Astrocyte (in vitro differentiated cells and primary cell): ENCODE data around the gene CHAF1A. TPM values are rescaled to one million over a fixed set of nuclear protein-coding genes. Genes with fewer than 3 reads are reported as not detected.
A peak's percentile ranks its signal among the peaks of the same experiment; 100 is the strongest.

Experiments
- DNase-seq: peaks from one replicate; pipeline ENCODE4 v3.0.0-alpha.2; 2010; ENCODE audit warnings: low read depth
- FAIRE-seq: peaks from 2 replicates; lab custom pipeline; 2011; peaks lifted over from hg19 to GRCh38; lab: Jason Lieb, UNC
- H2AFZ ChIP-seq: 2 replicates; pipeline ENCODE4 v1.6.0; 2012; ENCODE audit warnings: low read depth, low read length, inconsistent platforms
- H3K27ac ChIP-seq: 2 replicates; pipeline ENCODE4 v1.5.1; 2011; ENCODE audit warnings: low read depth, low read length, inconsistent platforms
- H3K27me3 ChIP-seq: 2 replicates; pipeline ENCODE4 v1.6.0; 2011; ENCODE audit warnings: low read length, inconsistent platforms; ENCODE audit not compliant: insufficient read depth
- H3K36me3 ChIP-seq: 2 replicates; pipeline ENCODE4 v1.5.1; 2011; ENCODE audit warnings: low read length, inconsistent platforms; ENCODE audit not compliant: insufficient read depth
- H3K4me1 ChIP-seq: 2 replicates; pipeline ENCODE4 v1.5.1; 2011; ENCODE audit warnings: low read length, inconsistent platforms; ENCODE audit not compliant: insufficient read depth
- H3K4me2 ChIP-seq: 2 replicates; pipeline ENCODE4 v1.6.0; 2012; ENCODE audit warnings: low read length, inconsistent platforms
- H3K4me3 ChIP-seq: 2 replicates; pipeline ENCODE4 v1.5.1; 2011; ENCODE audit warnings: low read depth, mild to moderate bottlenecking, low read length, inconsistent platforms; ENCODE audit not compliant: insufficient read depth
- H3K79me2 ChIP-seq: 2 replicates; pipeline ENCODE4 v1.6.0; 2012; ENCODE audit warnings: mild to moderate bottlenecking, low read length, inconsistent platforms; ENCODE audit not compliant: insufficient read depth
- H3K9ac ChIP-seq: 2 replicates; pipeline ENCODE4 v1.6.0; 2012; ENCODE audit warnings: mild to moderate bottlenecking, low read length, inconsistent platforms
- H3K9me3 ChIP-seq: 2 replicates; pipeline ENCODE4 v1.5.1; 2012; ENCODE audit warnings: low read depth, mild to moderate bottlenecking, low read length, inconsistent platforms; ENCODE audit not compliant: insufficient read depth
- H4K20me1 ChIP-seq: 2 replicates; pipeline ENCODE4 v1.6.0; 2012; ENCODE audit warnings: low read length, inconsistent platforms; ENCODE audit not compliant: insufficient read depth
- H3K27ac Mint-ChIP-seq: one replicate; pipeline ENCODE4 v1.8.0; 2021; ENCODE audit warnings: mild to moderate bottlenecking, mixed read lengths; ENCODE audit not compliant: unreplicated experiment
- H3K27me3 Mint-ChIP-seq: one replicate; pipeline ENCODE4 v1.8.0; 2021; ENCODE audit warnings: low read depth, mixed read lengths; ENCODE audit not compliant: unreplicated experiment
- H3K36me3 Mint-ChIP-seq: one replicate; pipeline ENCODE4 v1.8.0; 2021; ENCODE audit warnings: low read depth, mixed read lengths; ENCODE audit not compliant: unreplicated experiment
- H3K4me1 Mint-ChIP-seq: one replicate; pipeline ENCODE4 v1.8.0; 2021; ENCODE audit warnings: low read depth, mixed read lengths; ENCODE audit not compliant: unreplicated experiment
- H3K4me3 Mint-ChIP-seq: one replicate; pipeline ENCODE4 v1.8.0; 2021; ENCODE audit warnings: mild to moderate bottlenecking, moderate library complexity, mixed read lengths; ENCODE audit not compliant: unreplicated experiment
- H3K9me3 Mint-ChIP-seq: one replicate; pipeline ENCODE4 v1.8.0; 2021; ENCODE audit warnings: mild to moderate bottlenecking, mixed read lengths; ENCODE audit not compliant: unreplicated experiment
- CTCF ChIP-seq: IDR thresholded peaks from 2 replicates; pipeline ENCODE4 v1.5.1; 2011; ENCODE audit warnings: low read depth, mild to moderate bottlenecking, inconsistent platforms, low read length, moderate library complexity; ENCODE audit not compliant: insufficient read depth
- EZH2 ChIP-seq: IDR thresholded peaks from 2 replicates; pipeline ENCODE4 v1.6.1; 2012; ENCODE audit warnings: mild to moderate bottlenecking, low read length, inconsistent platforms; ENCODE audit not compliant: insufficient read depth
- total RNA-seq: library from RNA; stranded (reverse); gene quantifications from 2 replicates; pipeline ENCODE4 v1.2.1, GENCODE V29; 2021

Gene CHAF1A
- total RNA-seq, 1 donor from 2014 or later = 8.5 TPM

- Histone ChIP-seq H3K9ac (peak overlapping the region; percentile 66), H3K27ac (peak overlapping the region; percentile 35), H3K9me3 (no peaks in the 10 kb centered on the region), H3K79me2 (peaks cover 99% of the 10 kb centered on the region), H3K4me3 (no peak overlapping the region), H4K20me1 (peaks cover 95% of the 10 kb centered on the region), H3K4me2 (peak overlapping the region; percentile 86), H3K27me3 (no peaks in the 10 kb centered on the region), H2AFZ (no peak overlapping the region), H3K36me3 (no peaks in the 10 kb centered on the region), H3K4me1 (peaks cover 52% of the 10 kb centered on the region)
- FAIRE-seq = no peak
- TF ChIP-seq CTCF (no peak), EZH2 (no peak)
- Mint-ChIP-seq H3K4me3 (peak overlapping the region; percentile 17), H3K9me3 (no peaks in the 10 kb centered on the region), H3K27me3 (no peaks in the 10 kb centered on the region), H3K36me3 (peaks cover 12% of the 10 kb centered on the region), H3K27ac (peak overlapping the region; percentile 59), H3K4me1 (peaks cover 57% of the 10 kb centered on the region)
- no peak for DNase-seq
Observed at GRCh38 chr19:4390017-4390566, 12.3 kb upstream of the CHAF1A start.

- no peaks in the 10 kb centered on the region for H3K27me3 ChIP-seq
- peaks cover 48% of the 10 kb centered on the region for H3K4me1 ChIP-seq
- H3K36me3 ChIP-seq = no peaks in the 10 kb centered on the region
- no peak for DNase-seq
- no peak overlapping the region for H3K4me3 ChIP-seq
- H4K20me1 ChIP-seq = peaks cover 93% of the 10 kb centered on the region
- no peak for FAIRE-seq
- Mint-ChIP-seq H3K36me3 (peaks cover 12% of the 10 kb centered on the region), H3K9me3 (no peaks in the 10 kb centered on the region), H3K27me3 (no peaks in the 10 kb centered on the region), H3K27ac (peak overlapping the region; percentile 84), H3K4me1 (peaks cover 51% of the 10 kb centered on the region), H3K4me3 (peak overlapping the region; percentile 68)
- H3K9ac ChIP-seq = peak overlapping the region; percentile 66
- H2AFZ ChIP-seq = no peak overlapping the region
- peaks cover 98% of the 10 kb centered on the region for H3K79me2 ChIP-seq
- H3K27ac ChIP-seq = peak overlapping the region; percentile 43
- TF ChIP-seq EZH2 (no peak), CTCF (no peak)
- H3K9me3 ChIP-seq = no peaks in the 10 kb centered on the region
- H3K4me2 ChIP-seq = peak overlapping the region; percentile 86
Observed at GRCh38 chr19:4390567-4391305, 11.7 kb upstream of the CHAF1A start.

GRCh38 chr19:4391306-4391693 is 11.1 kb upstream of the CHAF1A start:
- Histone ChIP-seq H3K9ac (peak overlapping the region; percentile 66), H3K79me2 (peaks cover 98% of the 10 kb centered on the region), H3K4me1 (peaks cover 43% of the 10 kb centered on the region), H3K27me3 (no peaks in the 10 kb centered on the region), H4K20me1 (peaks cover 92% of the 10 kb centered on the region), H3K9me3 (no peaks in the 10 kb centered on the region), H2AFZ (no peak overlapping the region), H3K36me3 (peaks cover 3% of the 10 kb centered on the region), H3K4me2 (peak overlapping the region; percentile 86), H3K27ac (peak overlapping the region; percentile 43), H3K4me3 (peak overlapping the region; percentile 15)
- H3K4me3 Mint-ChIP-seq = no peak overlapping the region
- H3K36me3 Mint-ChIP-seq = peaks cover 12% of the 10 kb centered on the region
- peaks cover 2% of the 10 kb centered on the region for H3K9me3 Mint-ChIP-seq
- no peaks in the 10 kb centered on the region for H3K27me3 Mint-ChIP-seq
- no peak for DNase-seq
- peaks cover 46% of the 10 kb centered on the region for H3K4me1 Mint-ChIP-seq
- TF ChIP-seq CTCF (no peak), EZH2 (no peak)
- no peak for FAIRE-seq
- H3K27ac Mint-ChIP-seq = no peak overlapping the region
